ENCODE measurements around the gene CARD10.

DNA sequence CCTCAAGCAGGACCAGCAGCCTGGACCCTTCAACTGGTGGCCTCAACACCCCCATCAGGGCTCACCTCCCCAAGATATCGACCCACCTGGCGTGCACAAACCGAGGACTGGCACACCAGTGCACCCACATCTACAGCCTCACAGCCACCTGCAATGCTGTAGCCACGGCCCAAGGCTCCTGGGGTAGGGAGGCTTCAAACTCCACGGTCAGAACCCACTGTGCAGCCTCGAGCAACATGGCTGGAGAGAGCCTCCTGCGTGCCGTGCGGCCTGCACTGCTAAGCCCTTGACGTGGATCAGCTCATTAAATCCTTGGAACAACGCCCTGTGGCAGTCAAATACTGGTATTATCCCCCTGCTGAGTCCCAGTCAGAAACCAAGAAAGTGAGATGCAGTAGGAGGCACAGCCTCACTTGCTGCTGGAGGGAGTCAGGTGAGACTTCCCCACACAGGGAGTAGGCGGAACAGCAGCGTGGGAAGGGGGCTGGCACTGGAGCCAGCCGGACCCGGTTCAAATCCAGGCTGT is 4.6 kb downstream of the CARD10 start:
- TF ChIP-seq SP1 (IDR thresholded peaks at IDR 0.05) (no peak), L3MBTL2 (conservative IDR thresholded peaks at IDR 0.05) (no peak), NFRKB (IDR thresholded peaks at IDR 0.05) (no peak), CTBP1 (IDR thresholded peaks at IDR 0.05; ENCODE audit: borderline replicate concordance) (no peak)
